Hematopoietic multipotent progenitor cell treated with erythropoietin and hydrocortisone succinate and interleukin-3 and kit ligand, for 8 days (in vitro differentiated cells): ENCODE data around the gene PCDHA7.
"Not testable (repeated sequence)": the region's sequence is repeated elsewhere in the genome, so short reads cannot be mapped to it uniquely, and the experiment has no call there.

Source experiments
- DNase-seq: peaks from one replicate; pipeline ENCODE4 v3.0.0-alpha.2; 2015

The PCDHA7 gene

GRCh38 chr5:140868721-140869554, 34.9 kb downstream of the PCDHA7 start, which contains the start of gene PCDHA11:
TSS of gene PCDHA11 (plus strand) at chr5:140868957. CDS start at chr5:140869104, 147 bp downstream.
- DNase-seq = no peak

GRCh38 chr5:140869555-140869886, 35.5 kb downstream of the PCDHA7 start:
- no peak for DNase-seq

DNA sequence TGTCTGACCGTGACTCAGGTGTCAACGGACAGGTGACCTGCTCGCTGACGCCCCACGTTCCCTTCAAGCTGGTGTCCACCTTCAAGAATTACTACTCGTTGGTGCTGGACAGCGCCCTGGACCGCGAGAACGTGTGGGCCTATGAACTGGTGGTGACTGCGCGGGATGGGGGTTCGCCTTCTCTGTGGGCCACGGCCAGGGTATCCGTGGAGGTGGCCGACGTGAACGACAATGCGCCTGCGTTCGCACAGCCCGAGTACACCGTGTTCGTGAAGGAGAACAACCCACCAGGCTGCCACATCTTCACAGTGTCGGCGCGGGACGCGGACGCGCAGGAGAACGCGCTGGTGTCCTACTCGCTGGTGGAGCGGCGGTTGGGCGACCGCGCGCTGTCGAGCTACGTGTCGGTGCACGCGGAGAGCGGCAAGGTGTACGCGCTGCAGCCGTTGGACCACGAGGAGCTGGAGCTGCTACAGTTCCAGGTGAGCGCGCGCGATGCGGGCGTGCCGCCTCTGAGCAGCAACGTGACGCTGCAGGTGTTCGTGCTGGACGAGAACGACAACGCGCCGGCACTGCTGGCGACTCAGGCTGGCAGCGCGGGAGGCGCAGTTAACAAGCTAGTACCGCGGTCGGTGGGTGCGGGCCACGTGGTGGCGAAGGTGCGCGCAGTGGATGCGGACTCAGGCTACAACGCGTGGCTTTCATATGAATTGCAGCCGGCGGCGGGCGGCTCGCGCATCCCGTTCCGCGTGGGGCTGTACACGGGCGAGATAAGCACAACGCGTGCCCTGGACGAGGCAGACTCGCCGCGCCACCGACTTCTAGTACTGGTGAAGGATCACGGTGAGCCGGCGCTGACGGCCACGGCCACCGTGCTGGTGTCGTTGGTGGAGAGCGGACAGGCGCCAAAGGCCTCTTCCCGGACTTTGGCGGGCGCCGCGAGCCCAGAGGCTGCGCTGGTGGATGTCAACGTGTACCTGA, 36.4 kb downstream of the PCDHA7 start:
- no peak for DNase-seq

GRCh38 chr5:140875085-140876065, 41.3 kb downstream of the PCDHA7 start, which contains the start of gene PCDHA12:
TSS of gene PCDHA12 (plus strand) at chr5:140875308. CDS start at chr5:140875473, 165 bp downstream.
- DNase-seq = no peak

DNA sequence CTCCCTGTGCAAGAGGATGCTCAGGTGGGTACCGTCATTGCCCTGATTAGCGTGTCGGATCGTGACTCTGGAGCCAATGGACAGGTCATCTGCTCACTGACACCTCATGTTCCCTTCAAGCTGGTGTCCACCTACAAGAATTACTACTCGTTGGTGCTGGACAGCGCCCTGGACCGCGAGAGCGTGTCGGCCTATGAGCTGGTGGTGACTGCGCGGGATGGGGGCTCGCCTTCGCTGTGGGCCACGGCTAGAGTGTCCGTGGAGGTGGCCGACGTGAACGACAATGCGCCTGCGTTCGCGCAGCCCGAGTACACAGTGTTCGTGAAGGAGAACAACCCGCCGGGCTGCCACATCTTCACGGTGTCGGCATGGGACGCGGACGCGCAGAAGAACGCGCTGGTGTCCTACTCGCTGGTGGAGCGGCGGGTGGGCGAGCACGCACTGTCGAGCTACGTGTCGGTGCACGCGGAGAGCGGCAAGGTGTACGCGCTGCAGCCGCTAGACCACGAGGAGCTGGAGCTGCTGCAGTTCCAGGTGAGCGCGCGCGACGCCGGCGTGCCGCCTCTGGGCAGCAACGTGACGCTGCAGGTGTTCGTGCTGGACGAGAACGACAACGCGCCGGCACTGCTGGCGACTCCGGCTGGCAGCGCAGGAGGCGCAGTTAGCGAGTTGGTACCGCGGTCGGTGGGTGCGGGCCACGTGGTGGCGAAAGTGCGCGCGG, 42.6 kb downstream of the PCDHA7 start:
- DNase-seq = not testable (repeated sequence)

DNA sequence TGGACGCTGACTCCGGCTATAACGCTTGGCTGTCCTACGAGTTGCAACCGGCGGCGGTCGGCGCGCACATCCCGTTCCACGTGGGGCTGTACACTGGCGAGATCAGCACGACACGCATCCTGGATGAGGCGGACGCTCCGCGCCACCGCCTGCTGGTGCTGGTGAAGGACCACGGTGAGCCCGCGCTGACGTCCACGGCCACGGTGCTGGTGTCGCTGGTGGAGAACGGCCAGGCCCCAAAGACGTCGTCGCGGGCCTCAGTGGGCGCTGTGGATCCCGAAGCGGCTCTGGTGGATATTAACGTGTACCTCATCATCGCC, 43.2 kb downstream of the PCDHA7 start:
- no peak for DNase-seq

GRCh38 chr5:140881889-140882590, 48.0 kb downstream of the PCDHA7 start, which contains the start of gene PCDHA13:
TSS of gene PCDHA13 (plus strand) at chr5:140882124. CDS start at chr5:140882269, 145 bp downstream.
- no peak for DNase-seq

GRCh38 chr5:140882591-140882899, 48.5 kb downstream of the PCDHA7 start:
- no peak for DNase-seq

- DNase-seq = no peak
Measured at GRCh38 chr5:140883373-140883772, 49.3 kb downstream of the PCDHA7 start.

- no peak for DNase-seq
Measured at GRCh38 chr5:140883927-140884697, 50.0 kb downstream of the PCDHA7 start.
